Stomach (tissue), 4 donors: ENCODE data around the gene MUSTN1.

Experiments used
- CTCF ChIP-seq, 7 experiments: fragments of 450-650 bp in 4 of 7; fragments of 200-600 bp in 3 of 7; sonication (generic) in 3 of 7; IDR thresholded peaks; one replicate each; pipeline ENCODE4 v1.5.1; 2016 to 2019; ENCODE audit warnings: antibody characterized with exemption in 7 of 7, control low read depth in 2 of 7, mild to moderate bottlenecking in 1 of 7
- EP300 ChIP-seq: sonication (generic); formaldehyde crosslinking; IDR thresholded peaks from one replicate; pipeline ENCODE4 v1.6.1; 2017; ENCODE audit warnings: antibody characterized with exemption
- POLR2AphosphoS5 ChIP-seq, 3 donors: sonication (generic); formaldehyde crosslinking; IDR thresholded peaks; one replicate each; pipeline ENCODE4 v1.6.1; 2016; ENCODE audit warnings: antibody characterized with exemption in 3 of 3

GRCh38 chr3:52847241-52847640 is 12.4 kb upstream of the MUSTN1 start:
- no peak for TF ChIP-seq CTCF (IDR thresholded peaks at IDR 0.05)
- TF ChIP-seq POLR2AphosphoS5 (IDR thresholded peaks at IDR 0.05), result no peak
- no peak for TF ChIP-seq EP300
